NT2/D1 (cell line): Measurements from ENCODE around the gene CHN2.

Experiments
- SUZ12 ChIP-seq: IDR thresholded peaks from 2 replicates; pipeline ENCODE4 v1.6.1; 2011; ENCODE audit not compliant: insufficient read length, insufficient read depth; ENCODE audit errors: extremely low read depth
- YY1 ChIP-seq: IDR thresholded peaks from 2 replicates; pipeline ENCODE4 v1.6.1; 2011; ENCODE audit not compliant: insufficient read length, insufficient read depth
- ZNF274 ChIP-seq: IDR thresholded peaks from 2 replicates; pipeline ENCODE4 v1.6.1; 2011; ENCODE audit warnings: mild to moderate bottlenecking, low read depth, low read length

- TF ChIP-seq YY1, result no peak
- TF ChIP-seq SUZ12, result no peak
- no peak for TF ChIP-seq ZNF274
Measured at GRCh38 chr7:29398011-29398410, 203.4 kb downstream of the CHN2 start.
